COLO829 (cell line): ENCODE data around the gene SHH.

Experiments
- DNase-seq: peaks from one replicate; pipeline ENCODE4 v3.0.0; 2012; ENCODE audit warnings: low spot score

Gene SHH

GRCh38 chr7:155764438-155764793, 47.8 kb downstream of the SHH start:
- DNase-seq: no peak

- no peak for DNase-seq
These were observed 48.4 kb downstream of the SHH start for GRCh38 chr7:155763691-155764437.

- DNase-seq: no peak
These were observed 49.1 kb downstream of the SHH start for GRCh38 chr7:155763122-155763521.

GRCh38 chr7:155762655-155763054, 49.6 kb downstream of the SHH start:
- no peak for DNase-seq

- DNase-seq: no peak
These were observed 50.2 kb downstream of the SHH start for GRCh38 chr7:155762036-155762435.

GRCh38 chr7:155761162-155761561, 51.1 kb downstream of the SHH start:
- no peak for DNase-seq

- no peak for DNase-seq
These were observed 52.4 kb downstream of the SHH start for GRCh38 chr7:155759740-155760430.

GRCh38 chr7:155758348-155758747, 53.9 kb downstream of the SHH start:
- DNase-seq: no peak

- no peak for DNase-seq
These were observed 55.9 kb downstream of the SHH start for GRCh38 chr7:155756322-155756721.

- DNase-seq: no peak
These were observed 57.2 kb downstream of the SHH start for GRCh38 chr7:155755026-155755425.

- DNase-seq: no peak
These were observed 58.1 kb downstream of the SHH start for GRCh38 chr7:155754165-155754564.

- DNase-seq: no peak
These were observed 58.8 kb downstream of the SHH start for GRCh38 chr7:155753446-155753965.

GRCh38 chr7:155752756-155753445, 59.4 kb downstream of the SHH start:
- no peak for DNase-seq

GRCh38 chr7:155751409-155751808, 60.9 kb downstream of the SHH start:
- DNase-seq: no peak

- DNase-seq: no peak
These were observed 61.8 kb downstream of the SHH start for GRCh38 chr7:155750255-155751125.
